NT2/D1 (cell line): ENCODE measurements around the gene DOCK2.

Experiments
- YY1 ChIP-seq: IDR thresholded peaks from 2 replicates; pipeline ENCODE4 v1.6.1; 2011; ENCODE audit not compliant: insufficient read length, insufficient read depth
- ZNF274 ChIP-seq: IDR thresholded peaks from 2 replicates; pipeline ENCODE4 v1.6.1; 2011; ENCODE audit warnings: mild to moderate bottlenecking, low read depth, low read length

DNA sequence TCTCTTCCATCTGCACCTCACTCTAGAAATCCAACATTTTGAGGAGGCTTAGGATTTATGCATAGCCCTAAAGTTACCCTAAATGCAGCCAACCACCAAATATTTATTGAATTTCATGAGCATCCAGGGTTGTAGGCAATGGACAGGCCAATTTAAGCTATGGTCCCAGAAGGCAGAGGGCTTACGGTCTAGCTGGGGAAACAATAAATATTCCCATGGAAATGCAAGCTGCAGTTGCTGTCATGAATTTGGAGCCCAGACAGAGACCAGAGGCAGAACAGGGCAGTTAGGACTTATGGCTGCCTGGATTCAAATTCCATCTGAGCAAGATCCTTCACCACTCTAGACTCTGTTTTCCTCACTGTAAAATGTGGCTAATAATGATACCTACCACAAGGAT is 352.3 kb downstream of the DOCK2 start:
- TF ChIP-seq ZNF274 (no peak), YY1 (no peak)
